ENCODE results near the gene TGFB2. TPM values are rescaled to one million over a fixed set of nuclear protein-coding genes. Genes with fewer than 3 reads are reported as not detected.

Gene TGFB2
- total RNA-seq, 1 experiment from 2014 or later = not detected

DNA sequence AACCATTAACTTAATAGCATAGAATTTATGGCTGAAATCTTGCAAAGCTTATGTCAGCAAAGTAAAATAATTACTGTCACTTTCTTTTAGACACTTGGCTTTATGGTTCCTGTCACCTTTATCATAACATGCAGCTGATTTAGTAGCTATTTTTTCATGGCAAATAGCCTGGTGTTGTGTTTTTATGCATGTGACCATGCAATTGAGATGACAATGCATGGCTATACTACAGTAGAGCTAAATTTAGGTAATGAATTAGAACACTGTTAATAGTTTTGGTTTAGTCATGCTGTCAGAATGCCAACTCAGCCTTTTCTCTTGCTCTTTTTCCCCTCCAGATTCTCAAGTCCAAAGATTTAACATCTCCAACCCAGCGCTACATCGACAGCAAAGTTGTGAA lies 88.6 kb downstream of the TGFB2 start:
- no peak overlapping the region for H3K27ac Mint-ChIP-seq
- no peaks in the 10 kb centered on the region for H3K79me2 ChIP-seq (ENCODE audit: insufficient read depth, low read length)

More for the DNA sequence above, 88.6 kb downstream of the TGFB2 start:
- Histone ChIP-seq H3K27ac (ENCODE audit: insufficient read length, low read depth, low read length) (no peak overlapping the region), H4K20me1 (ENCODE audit: control insufficient read depth, insufficient read depth, insufficient read length) (no peaks in the 10 kb centered on the region), H2AFZ (ENCODE audit: low read length) (no peak overlapping the region), H3K23ac (ENCODE audit: insufficient read length, low read depth, low read length) (no peak overlapping the region), H2AK5ac (ENCODE audit: insufficient read length, low read length) (no peak overlapping the region), H3K4me2 (ENCODE audit: insufficient read depth, insufficient read length, low read length) (no peak overlapping the region), H2BK20ac (ENCODE audit: low read depth, low read length, poor library complexity, severe bottlenecking) (no peak overlapping the region), H3K14ac (ENCODE audit: insufficient read depth, low read length) (no peak overlapping the region), H3K27me3 (ENCODE audit: insufficient read depth, low read length) (no peaks in the 10 kb centered on the region), H3K9ac (ENCODE audit: extremely low read depth, insufficient read length, low read length) (no peak overlapping the region), H4K8ac (replicated peaks; ENCODE audit: insufficient read length, low read depth, low read length) (no peak overlapping the region), H3K4ac (ENCODE audit: low read depth, low read length) (no peak overlapping the region), H3K9me3 (ENCODE audit: control insufficient read depth, low read depth, low read length) (no peaks in the 10 kb centered on the region), H4K5ac (ENCODE audit: insufficient read length, low read depth, low read length) (no peak overlapping the region), H2BK120ac (ENCODE audit: low read depth, low read length, poor library complexity, severe bottlenecking) (no peak overlapping the region), H3K23me2 (ENCODE audit: insufficient read length, low read depth, low read length, poor library complexity, severe bottlenecking) (no peaks in the 10 kb centered on the region), H3T11ph (ENCODE audit: low read length) (no peak overlapping the region), H2BK15ac (ENCODE audit: low read depth, low read length) (no peak overlapping the region), H3K79me1 (ENCODE audit: insufficient read depth, low read depth, low read length, poor library complexity, severe bottlenecking) (no peaks in the 10 kb centered on the region), H4K91ac (ENCODE audit: insufficient read length, low read depth, low read length) (no peak overlapping the region), H2BK12ac (ENCODE audit: insufficient read length, low read depth, low read length) (no peak overlapping the region), H3K56ac (ENCODE audit: insufficient read length, low read depth, low read length) (no peak overlapping the region), H3K4me1 (ENCODE audit: insufficient read depth, low read length) (no peaks in the 10 kb centered on the region), H3K18ac (ENCODE audit: insufficient read length, low read depth, low read length) (no peak overlapping the region), H2BK5ac (ENCODE audit: insufficient read length, low read length) (no peak overlapping the region)
- DNase-seq = no peak
- Mint-ChIP-seq H3K4me3 (no peak overlapping the region), H3K9me3 (no peaks in the 10 kb centered on the region), H3K27me3 (ENCODE audit: low read depth) (no peaks in the 10 kb centered on the region), H3K36me3 (ENCODE audit: insufficient read depth in 1 of 3, low read depth in 3 of 3) (no peaks in the 10 kb centered on the region), H3K4me1 (no peaks in the 10 kb centered on the region)
- no CpG with 5 or more reads among the region's 2 CpGs for WGBS (ENCODE audit: extremely low coverage, insufficient read length, low lambda C conversion rate)
- TF ChIP-seq, protein P1, sequence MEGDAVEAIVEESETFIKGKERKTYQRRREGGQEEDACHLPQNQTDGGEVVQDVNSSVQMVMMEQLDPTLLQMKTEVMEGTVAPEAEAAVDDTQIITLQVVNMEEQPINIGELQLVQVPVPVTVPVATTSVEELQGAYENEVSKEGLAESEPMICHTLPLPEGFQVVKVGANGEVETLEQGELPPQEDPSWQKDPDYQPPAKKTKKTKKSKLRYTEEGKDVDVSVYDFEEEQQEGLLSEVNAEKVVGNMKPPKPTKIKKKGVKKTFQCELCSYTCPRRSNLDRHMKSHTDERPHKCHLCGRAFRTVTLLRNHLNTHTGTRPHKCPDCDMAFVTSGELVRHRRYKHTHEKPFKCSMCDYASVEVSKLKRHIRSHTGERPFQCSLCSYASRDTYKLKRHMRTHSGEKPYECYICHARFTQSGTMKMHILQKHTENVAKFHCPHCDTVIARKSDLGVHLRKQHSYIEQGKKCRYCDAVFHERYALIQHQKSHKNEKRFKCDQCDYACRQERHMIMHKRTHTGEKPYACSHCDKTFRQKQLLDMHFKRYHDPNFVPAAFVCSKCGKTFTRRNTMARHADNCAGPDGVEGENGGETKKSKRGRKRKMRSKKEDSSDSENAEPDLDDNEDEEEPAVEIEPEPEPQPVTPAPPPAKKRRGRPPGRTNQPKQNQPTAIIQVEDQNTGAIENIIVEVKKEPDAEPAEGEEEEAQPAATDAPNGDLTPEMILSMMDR (conservative IDR thresholded peaks at IDR 0.05) = no peak
